Fibroblast of pulmonary artery (primary cell): Measurements from ENCODE around the gene IGF1R.
"Not testable (repeated sequence)": the region's sequence is repeated elsewhere in the genome, so short reads cannot be mapped to it uniquely, and the experiment has no call there.

Experiments used
- DNase-seq: peaks from one replicate; pipeline ENCODE4 v3.0.0-alpha.2; 2010; ENCODE audit warnings: low read depth
- H3K4me3 ChIP-seq: replicated peaks from 2 replicates; pipeline ENCODE4 v1.5.1; 2011; ENCODE audit warnings: low read depth, mild to moderate bottlenecking, control low read depth, low read length, moderate library complexity
- TF ChIP-seq, protein P1 (sequence below): IDR thresholded peaks from 2 replicates; pipeline ENCODE4 v1.5.1; 2011; ENCODE audit warnings: mild to moderate bottlenecking, control low read depth, low read length, inconsistent platforms; ENCODE audit errors: missing control alignments

The IGF1R gene

GRCh38 chr15:98960555-98961050 lies 312.3 kb downstream of the IGF1R start:
- DNase-seq: no peak
- TF ChIP-seq, protein P1, sequence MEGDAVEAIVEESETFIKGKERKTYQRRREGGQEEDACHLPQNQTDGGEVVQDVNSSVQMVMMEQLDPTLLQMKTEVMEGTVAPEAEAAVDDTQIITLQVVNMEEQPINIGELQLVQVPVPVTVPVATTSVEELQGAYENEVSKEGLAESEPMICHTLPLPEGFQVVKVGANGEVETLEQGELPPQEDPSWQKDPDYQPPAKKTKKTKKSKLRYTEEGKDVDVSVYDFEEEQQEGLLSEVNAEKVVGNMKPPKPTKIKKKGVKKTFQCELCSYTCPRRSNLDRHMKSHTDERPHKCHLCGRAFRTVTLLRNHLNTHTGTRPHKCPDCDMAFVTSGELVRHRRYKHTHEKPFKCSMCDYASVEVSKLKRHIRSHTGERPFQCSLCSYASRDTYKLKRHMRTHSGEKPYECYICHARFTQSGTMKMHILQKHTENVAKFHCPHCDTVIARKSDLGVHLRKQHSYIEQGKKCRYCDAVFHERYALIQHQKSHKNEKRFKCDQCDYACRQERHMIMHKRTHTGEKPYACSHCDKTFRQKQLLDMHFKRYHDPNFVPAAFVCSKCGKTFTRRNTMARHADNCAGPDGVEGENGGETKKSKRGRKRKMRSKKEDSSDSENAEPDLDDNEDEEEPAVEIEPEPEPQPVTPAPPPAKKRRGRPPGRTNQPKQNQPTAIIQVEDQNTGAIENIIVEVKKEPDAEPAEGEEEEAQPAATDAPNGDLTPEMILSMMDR: no peak
- no peak overlapping the region for H3K4me3 ChIP-seq

DNA sequence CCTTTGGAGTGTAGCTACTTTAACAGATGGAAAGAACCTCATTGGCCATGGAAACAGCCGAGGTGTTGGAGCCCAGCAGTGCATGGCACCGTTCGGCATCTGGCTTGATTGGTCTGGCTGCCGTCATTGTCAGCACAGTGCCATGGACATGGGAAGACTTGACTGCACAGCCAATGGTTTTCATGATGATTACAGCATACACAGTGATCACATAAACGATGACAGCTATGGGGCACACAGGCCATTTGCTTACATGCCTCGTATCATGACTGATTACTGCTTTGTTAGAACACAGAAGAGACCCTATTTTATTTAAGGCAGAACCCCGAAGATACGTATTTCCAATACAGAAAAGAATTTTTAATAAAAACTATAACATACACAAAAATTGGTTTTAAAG lies 315.1 kb downstream of the IGF1R start:
- DNase-seq: no peak
- TF ChIP-seq, protein P1: no peak
- H3K4me3 ChIP-seq: no peak overlapping the region

- H3K4me3 ChIP-seq: no peak overlapping the region
- TF ChIP-seq, protein P1: no peak
- no peak for DNase-seq
These were observed 316.3 kb downstream of the IGF1R start for GRCh38 chr15:98964466-98965133.

DNA sequence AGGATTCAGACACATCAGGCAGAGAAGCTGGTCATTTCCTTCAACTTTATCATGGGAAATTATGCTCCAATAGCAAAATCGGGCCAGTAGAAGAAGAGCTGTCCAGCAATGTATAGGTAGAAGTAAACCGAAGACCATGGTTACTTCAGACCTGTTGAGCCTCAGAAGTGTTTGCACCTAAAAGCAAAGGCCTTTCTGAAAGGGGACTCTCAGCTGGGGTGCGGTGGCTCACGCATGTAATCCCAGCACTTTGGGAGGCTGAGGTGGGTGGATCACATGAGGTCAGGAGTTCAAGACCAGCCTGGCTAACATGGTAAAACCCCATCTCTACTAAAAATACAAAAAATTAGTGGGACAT lies 316.8 kb downstream of the IGF1R start:
- DNase-seq, H3K4me3 ChIP-seq: not testable (repeated sequence)

DNA sequence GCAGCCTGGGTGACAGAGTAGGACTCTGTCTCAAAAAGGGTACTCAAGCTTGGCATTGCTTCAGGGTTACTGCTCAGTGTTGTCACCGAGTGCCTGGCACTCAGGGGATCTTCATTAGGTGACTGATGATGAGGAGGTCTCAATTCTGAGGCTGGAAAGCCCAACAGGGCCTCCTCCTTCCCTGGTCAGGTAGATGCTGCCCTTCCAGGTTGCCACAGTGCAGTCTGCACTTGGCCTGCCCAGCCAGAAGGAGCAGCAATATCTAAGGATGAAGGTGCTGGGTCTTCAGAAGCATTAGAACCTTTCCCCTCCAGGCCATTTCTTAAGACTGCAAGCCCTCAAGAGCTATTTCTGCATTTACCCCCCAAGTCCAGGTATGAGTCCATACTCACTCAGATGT lies 317.3 kb downstream of the IGF1R start:
- H3K4me3 ChIP-seq: no peak overlapping the region
- TF ChIP-seq, protein P1: no peak
- no peak for DNase-seq

GRCh38 chr15:98966091-98966787 lies 317.9 kb downstream of the IGF1R start:
- DNase-seq: peak; percentile 19
- TF ChIP-seq, protein P1: no peak
- no peak overlapping the region for H3K4me3 ChIP-seq

DNA sequence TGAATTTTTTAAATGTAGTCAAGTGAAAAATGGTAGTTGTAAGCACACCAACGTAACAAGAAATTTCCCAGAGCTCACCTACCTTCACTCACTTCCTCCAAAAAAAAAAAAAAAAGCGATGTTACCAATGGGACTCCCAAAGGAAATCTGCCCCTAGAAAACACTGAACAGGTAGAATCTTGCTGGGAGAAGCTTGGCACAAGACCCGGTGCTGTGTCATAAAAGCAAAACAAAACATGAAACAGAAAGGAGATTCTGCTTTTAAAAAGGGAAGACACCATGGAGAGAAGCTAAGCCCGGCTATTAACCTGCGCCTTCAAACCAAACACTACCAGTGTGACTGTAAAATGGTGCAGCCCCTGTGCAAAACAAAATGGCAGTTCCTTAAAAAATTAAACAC lies 318.8 kb downstream of the IGF1R start:
- no peak overlapping the region for H3K4me3 ChIP-seq
- DNase-seq: no peak
- TF ChIP-seq, protein P1: no peak
